Vagina (tissue), 2 donors: ENCODE measurements around the gene UBE3D.

Experiments used
- POLR2AphosphoS5 ChIP-seq, 2 donors: sonication (generic); formaldehyde crosslinking; IDR thresholded peaks; one replicate each; pipeline ENCODE4 v1.9.0; 2017; ENCODE audit warnings: antibody characterized with exemption in 2 of 2, mild to moderate bottlenecking in 2 of 2, low read depth in 1 of 2; ENCODE audit not compliant: insufficient read depth in 1 of 2
- TF ChIP-seq, protein P1 (sequence below), 3 experiments: fragments of 450-650 bp in 2 of 3; fragments of 200-600 bp in 1 of 3; sonication (generic) in 1 of 3; IDR thresholded peaks; one replicate each; pipeline ENCODE4 v1.5.1; 2017 to 2019; ENCODE audit warnings: antibody characterized with exemption in 3 of 3, mild to moderate bottlenecking in 2 of 3, moderate library complexity in 2 of 3

- TF ChIP-seq, protein P1, sequence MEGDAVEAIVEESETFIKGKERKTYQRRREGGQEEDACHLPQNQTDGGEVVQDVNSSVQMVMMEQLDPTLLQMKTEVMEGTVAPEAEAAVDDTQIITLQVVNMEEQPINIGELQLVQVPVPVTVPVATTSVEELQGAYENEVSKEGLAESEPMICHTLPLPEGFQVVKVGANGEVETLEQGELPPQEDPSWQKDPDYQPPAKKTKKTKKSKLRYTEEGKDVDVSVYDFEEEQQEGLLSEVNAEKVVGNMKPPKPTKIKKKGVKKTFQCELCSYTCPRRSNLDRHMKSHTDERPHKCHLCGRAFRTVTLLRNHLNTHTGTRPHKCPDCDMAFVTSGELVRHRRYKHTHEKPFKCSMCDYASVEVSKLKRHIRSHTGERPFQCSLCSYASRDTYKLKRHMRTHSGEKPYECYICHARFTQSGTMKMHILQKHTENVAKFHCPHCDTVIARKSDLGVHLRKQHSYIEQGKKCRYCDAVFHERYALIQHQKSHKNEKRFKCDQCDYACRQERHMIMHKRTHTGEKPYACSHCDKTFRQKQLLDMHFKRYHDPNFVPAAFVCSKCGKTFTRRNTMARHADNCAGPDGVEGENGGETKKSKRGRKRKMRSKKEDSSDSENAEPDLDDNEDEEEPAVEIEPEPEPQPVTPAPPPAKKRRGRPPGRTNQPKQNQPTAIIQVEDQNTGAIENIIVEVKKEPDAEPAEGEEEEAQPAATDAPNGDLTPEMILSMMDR (IDR thresholded peaks at IDR 0.05) = no peak
- TF ChIP-seq POLR2AphosphoS5 (IDR thresholded peaks at IDR 0.05; ENCODE audit: insufficient read depth in 1 of 2, low read depth in 1 of 2) = no peak
Observed at GRCh38 chr6:82978362-82978945, 87.2 kb downstream of the UBE3D start.
